HG03520 (cell line): ENCODE data around the gene DYNLRB1.
"Not testable (repeated sequence)": the region's sequence is repeated elsewhere in the genome, so short reads cannot be mapped to it uniquely, and the experiment has no call there.

Experiments
- ATAC-seq: cut with Tn5 transposase; IDR thresholded peaks from one replicate; pipeline ENCODE4 v1.9.1; 2021; ENCODE audit warnings: mild to moderate bottlenecking, moderate library complexity; ENCODE audit not compliant: unreplicated experiment

DYNLRB1 gene

DNA sequence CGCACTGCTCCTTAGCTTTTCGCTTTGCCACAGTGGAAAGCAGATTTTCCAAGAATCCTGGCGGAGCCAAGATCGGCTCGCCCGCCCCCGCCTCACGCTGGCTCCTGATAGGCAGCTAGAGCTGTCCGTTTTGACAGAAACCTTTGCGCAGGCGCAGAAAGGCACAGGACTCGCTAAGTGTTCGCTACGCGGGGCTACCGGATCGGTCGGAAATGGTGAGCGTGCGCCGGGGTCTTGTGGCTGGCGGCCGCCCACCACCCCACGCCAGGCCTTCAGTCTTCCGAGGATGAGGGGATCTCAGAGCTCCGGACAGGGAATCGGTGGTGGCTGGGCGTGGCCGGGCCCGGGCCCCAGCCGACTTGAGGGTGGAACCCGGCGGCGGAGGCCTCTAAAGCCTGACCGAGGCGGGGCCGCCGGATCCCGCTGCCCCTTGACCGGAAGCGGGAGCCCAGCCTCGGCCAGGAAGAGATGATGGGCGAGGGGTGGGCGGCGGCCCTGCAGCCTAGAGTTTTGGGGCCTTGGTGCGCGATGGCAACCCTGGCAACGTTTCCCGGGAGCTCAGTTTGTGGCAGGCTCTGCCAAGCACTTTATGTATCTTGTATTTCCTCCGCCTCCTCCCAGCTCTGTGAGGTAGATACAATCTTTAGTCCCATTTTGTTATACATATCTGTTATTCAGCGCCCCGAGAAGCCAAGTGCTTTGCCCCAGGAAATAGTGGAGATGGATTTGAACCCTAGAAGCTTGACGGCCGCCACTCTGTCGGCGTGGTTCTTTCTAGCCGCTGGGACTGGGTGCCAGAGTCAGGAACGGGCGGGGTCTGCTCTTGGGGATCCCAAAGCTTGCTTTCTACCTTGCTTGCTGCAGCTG, at the start of gene DYNLRB1:
TSS of gene DYNLRB1 (plus strand) at position 176 of the 867 bp plus-strand sequence. CDS start at position 213, 37 bp downstream.
- ATAC-seq: peak; percentile 57

GRCh38 chr20:34468951-34469350, 47.3 kb upstream of the DYNLRB1 start:
- no peak for ATAC-seq

- no peak for ATAC-seq
Observed at GRCh38 chr20:34472246-34472925, 43.8 kb upstream of the DYNLRB1 start.

GRCh38 chr20:34473262-34473883, 42.8 kb upstream of the DYNLRB1 start:
- no peak for ATAC-seq

DNA sequence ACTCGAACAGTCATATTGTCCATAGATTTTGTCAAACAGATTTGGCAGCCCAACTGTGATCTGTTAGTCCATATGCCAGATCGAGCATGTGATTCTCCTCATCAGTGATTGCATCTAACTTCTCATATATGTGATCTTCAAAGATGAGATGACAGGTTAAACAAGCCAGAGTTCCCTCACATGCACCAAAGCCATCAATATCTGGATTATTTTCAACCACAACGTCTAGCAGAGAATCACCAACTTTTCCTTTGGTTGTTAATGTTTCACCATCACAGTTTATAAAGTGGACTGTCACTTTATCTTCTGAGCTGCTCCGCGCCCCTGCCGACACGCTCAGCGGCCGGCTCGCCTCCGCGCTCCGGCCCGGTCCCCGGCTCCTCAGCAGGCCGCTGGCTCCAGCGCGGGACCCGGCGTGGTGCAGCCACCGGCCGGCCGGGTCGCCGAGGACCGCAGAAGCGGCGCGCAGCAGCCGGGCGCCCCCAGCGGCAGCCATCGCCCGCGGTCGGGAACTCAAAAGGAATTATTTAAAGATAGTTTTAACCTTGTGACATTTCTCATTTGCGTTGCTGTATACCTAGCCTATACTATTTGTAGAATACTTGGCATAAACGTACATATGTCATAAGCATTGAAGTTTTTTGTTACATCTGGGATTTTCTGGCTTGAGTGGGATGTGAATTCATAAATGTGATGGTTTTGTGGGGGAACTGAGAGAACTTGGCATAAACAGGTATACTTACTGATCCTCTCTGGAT, 40.1 kb upstream of the DYNLRB1 start:
- no peak for ATAC-seq

GRCh38 chr20:34479627-34480026, 36.6 kb upstream of the DYNLRB1 start:
- ATAC-seq: no peak

DNA sequence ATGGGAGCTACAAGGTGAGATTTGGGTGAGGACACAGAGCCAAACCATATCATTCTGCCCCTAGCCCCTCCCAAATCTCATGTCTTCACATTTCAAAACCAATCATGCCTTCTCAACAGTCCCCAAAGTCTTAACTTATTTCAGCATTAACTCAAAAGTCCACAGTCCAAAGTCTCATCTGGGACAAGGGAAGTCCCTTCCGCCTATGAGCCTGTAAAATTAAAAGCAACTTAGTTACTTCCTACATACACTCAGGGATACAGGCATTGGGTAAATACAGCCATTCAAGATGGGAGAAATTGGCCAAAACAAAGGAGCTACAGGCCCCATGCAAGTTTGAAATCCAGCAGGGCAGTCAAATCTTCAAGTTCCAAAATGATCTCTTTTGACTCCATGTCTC, 34.1 kb upstream of the DYNLRB1 start:
- not testable (repeated sequence) for ATAC-seq

- not testable (repeated sequence) for ATAC-seq
Observed at GRCh38 chr20:34483585-34484220, 32.5 kb upstream of the DYNLRB1 start.

DNA sequence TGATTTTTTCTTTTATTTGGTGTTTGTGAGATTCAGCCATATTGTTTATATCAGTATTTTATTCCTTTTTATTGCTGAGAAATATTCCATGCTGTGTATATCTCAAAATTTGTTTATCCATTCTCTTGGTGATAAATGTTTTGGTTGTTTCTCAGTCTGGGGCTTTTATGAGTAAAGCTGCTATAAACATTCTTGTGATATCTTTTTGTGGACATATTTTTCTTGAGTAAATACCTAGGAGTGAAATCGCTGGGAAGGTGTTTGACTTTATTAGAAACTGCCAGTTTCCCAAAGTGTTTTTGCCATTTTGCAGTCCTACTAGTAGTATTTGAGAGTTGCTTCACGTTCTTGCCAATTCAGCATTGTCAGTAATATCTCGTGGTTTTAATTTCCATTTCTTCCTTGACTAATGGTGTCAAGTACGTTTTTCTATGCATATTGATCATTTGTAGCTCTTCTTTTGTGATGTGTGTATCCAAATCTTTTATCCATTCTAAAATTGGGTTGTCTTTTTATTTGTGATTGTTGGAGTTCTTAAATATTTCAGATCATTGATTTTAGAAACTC, 31.1 kb upstream of the DYNLRB1 start:
- no peak for ATAC-seq

DNA sequence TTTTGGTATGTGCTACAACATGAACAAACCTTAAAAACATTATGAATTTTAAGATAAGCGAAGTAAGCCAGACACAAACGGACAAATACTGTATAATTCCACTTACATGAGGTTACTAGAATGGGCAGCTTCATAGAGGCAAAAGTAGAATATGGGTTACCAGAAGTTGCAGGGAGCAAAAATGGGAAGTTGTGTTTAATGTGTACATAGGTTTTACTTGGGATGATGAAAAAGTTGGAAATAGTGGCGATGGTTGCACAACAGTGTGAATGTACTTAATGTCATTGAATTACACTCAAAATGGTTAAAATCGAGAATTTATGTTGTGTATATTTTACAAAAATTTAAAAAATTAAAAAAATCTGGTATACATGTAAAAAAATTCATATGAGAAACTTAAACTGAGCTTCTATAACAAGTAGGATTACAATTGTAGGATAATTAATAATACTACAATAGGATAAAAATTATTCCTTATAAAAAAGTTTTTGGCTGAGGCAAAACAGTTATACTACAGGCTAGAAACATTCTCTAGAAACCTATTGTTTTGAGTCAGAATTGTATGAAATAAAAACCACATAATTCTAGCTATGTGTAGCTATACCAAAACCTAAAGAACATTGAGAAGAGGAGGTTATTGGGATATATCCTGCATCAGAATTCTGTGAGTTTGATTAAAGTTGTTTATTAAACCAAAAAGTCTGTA, 24.8 kb upstream of the DYNLRB1 start:
- ATAC-seq: no peak

GRCh38 chr20:34491932-34492509, 24.2 kb upstream of the DYNLRB1 start:
- ATAC-seq: no peak

DNA sequence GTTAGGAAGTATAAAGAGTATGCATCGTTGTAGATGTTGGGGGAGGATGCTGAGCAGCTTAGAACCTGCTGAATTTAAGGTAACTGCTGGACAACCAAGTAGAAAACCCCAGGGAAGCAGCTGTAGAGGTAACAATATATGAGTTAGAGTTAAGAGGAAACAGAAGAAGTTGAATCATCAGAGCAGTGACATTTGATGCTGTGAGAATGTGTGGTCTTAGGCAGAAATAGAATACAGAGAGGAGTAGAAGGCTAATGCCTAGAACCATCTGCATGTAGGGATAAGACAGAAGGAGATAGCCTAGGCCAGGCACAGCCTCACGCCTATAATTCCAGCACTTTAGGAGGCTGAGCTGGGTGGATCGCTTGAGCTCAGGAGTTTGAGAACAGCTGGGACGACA, 22.6 kb upstream of the DYNLRB1 start:
- ATAC-seq: no peak

- no peak for ATAC-seq
Observed at GRCh38 chr20:34495307-34495706, 20.9 kb upstream of the DYNLRB1 start.

- no peak for ATAC-seq
Observed at GRCh38 chr20:34495916-34496315, 20.3 kb upstream of the DYNLRB1 start.

- ATAC-seq: not testable (repeated sequence)
Observed at GRCh38 chr20:34497596-34497995, 18.6 kb upstream of the DYNLRB1 start.

DNA sequence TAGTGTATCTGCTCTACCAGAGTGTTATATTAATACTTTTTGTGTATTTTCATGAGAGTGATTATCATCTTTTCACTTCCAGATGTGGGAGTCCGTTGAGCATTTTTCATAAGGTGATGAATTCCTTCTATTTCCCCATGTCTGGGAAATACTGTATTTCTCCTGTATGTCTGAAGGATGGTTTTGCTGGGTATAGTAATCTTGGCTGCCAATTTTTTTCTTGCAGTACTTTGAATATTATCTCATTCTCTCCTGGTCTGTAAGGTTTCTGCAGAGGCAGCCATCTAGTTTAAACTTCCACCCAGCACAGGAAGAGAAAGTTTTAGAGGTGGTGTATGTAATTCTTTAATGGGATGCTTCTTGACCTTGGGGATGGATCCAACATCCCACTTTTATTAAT, 15.4 kb upstream of the DYNLRB1 start:
- no peak for ATAC-seq

GRCh38 chr20:34506480-34506879, 9.7 kb upstream of the DYNLRB1 start:
- no peak for ATAC-seq

DNA sequence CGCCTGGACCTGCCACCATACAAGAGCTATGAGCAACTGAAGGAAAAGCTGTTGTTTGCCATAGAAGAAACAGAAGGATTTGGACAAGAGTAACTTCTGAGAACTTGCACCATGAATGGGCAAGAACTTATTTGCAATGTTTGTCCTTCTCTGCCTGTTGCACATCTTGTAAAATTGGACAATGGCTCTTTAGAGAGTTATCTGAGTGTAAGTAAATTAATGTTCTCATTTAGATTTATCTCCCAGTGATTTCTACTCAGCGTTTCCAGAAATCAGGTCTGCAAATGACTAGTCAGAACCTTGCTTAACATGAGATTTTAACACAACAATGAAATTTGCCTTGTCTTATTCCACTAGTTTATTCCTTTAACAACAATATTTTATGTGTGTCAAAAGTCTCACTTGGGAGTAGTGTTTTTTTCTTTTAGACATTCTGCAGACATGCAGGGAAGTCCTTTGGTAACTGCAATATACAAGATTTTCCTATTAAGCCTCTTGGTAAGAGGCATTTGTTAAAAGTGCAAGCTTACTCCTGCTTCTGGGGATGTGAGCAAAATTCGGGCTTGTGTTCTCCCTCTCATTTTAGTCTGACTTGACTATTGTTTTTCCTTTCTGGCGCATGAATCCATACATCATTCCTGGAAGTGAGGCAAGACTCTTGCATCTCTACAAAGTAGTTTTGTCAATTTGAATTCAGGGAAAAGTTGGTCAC, 8.4 kb upstream of the DYNLRB1 start:
- no peak for ATAC-seq

DNA sequence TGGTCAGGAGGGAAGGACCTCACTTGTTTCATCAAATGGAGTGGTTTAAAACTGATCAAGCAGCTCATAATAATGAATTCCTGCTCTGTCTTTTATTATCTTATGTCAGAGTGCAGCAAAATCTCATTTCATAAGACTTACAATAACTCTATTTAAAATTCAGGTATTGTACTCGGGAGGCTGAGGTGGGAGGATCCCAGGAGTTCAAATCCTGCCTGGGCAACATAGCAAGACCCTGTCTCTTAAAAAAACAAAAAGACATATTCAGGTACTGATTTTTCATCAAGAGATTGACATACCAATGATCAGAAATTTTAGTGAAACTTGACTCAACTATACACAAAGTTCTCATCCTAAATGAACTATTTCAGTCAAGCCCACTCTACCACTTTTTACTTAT, 5.6 kb upstream of the DYNLRB1 start:
- ATAC-seq: no peak
